Ishikawa (cell line): ENCODE data around the gene ACR.
"Not testable (repeated sequence)": the region's sequence is repeated elsewhere in the genome, so short reads cannot be mapped to it uniquely, and the experiment has no call there.

Experiments
- CREB1 ChIP-seq: IDR thresholded peaks from 2 replicates; pipeline ENCODE4 v1.6.1; 2012; ENCODE audit warnings: low read depth
- EP300 ChIP-seq: IDR thresholded peaks from 2 replicates; pipeline ENCODE4 v1.6.1; 2012; ENCODE audit warnings: borderline replicate concordance
- TAF1 ChIP-seq: IDR thresholded peaks from 2 replicates; pipeline ENCODE4 v1.6.1; 2012; ENCODE audit warnings: low read depth, mild to moderate bottlenecking
- USF1 ChIP-seq: IDR thresholded peaks from 2 replicates; pipeline ENCODE4 v1.6.1; 2012

GRCh38 chr22:50775132-50775531 is 37.1 kb downstream of the ACR start:
- TF ChIP-seq TAF1, CREB1, EP300, USF1: not testable (repeated sequence)
